Left ventricle myocardium inferior (tissue), 1 donor: ENCODE data around the gene PATZ1. TPM values are rescaled to one million over a fixed set of nuclear protein-coding genes. Genes with fewer than 3 reads are reported as not detected.

Experiments
- DNase-seq: peaks from one replicate; pipeline ENCODE4 v3.0.0-alpha.2; 2020
- H3K27ac ChIP-seq: fragments of 200-600 bp; replicated peaks from 2 replicates; pipeline ENCODE4 v1.8.0; 2021
- H3K27me3 ChIP-seq: fragments of 200-600 bp; 2 replicates; pipeline ENCODE4 v1.8.0; 2021; ENCODE audit warnings: low read depth
- H3K36me3 ChIP-seq: fragments of 200-600 bp; 2 replicates; pipeline ENCODE4 v1.8.0; 2021
- H3K4me1 ChIP-seq: fragments of 200-600 bp; 2 replicates; pipeline ENCODE4 v1.8.0; 2021
- H3K4me3 ChIP-seq: fragments of 200-600 bp; 2 replicates; pipeline ENCODE4 v1.8.0; 2021; ENCODE audit warnings: mild to moderate bottlenecking, moderate library complexity
- H3K9me3 ChIP-seq: fragments of 200-600 bp; replicated peaks from 2 replicates; pipeline ENCODE4 v1.8.0; 2021
- CTCF ChIP-seq: fragments of 200-600 bp; IDR thresholded peaks from 2 replicates; pipeline ENCODE4 v1.8.0; 2021; ENCODE audit warnings: antibody characterized with exemption, mild to moderate bottlenecking, borderline replicate concordance
- intact Hi-C: fragments of 100-400 bp; cut with micrococcal nuclease; formaldehyde crosslinking; loops from one replicate; pipeline ENCODE4 v1.11.0; 2022
- total RNA-seq: library from RNA; stranded (reverse); fragmentation: NEBNext Ultra II Directional; extraction: Animal tissue kit (Norgen Biotek cat#: 25700); gene quantifications from one replicate; pipeline ENCODE4 v1.2.1, GENCODE V29; 2021
- donor health status: DM: no; HTN: yes; CAD: no; lungs with severe emphysema.

Gene PATZ1
- total RNA-seq, 1 donor from 2014 or later, result 13.2 TPM

GRCh38 chr22:31288496-31289240 is 57.5 kb downstream of the PATZ1 start:
- intact Hi-C loops, result no loop called here
- no peaks in the 10 kb centered on the region for H3K9me3 ChIP-seq
- no peak for TF ChIP-seq CTCF
- peaks cover 57% of the 10 kb centered on the region for H3K36me3 ChIP-seq
- H3K4me3 ChIP-seq, result peak overlapping the region; percentile 85
- no peaks in the 10 kb centered on the region for H3K27me3 ChIP-seq
- peak overlapping the region; percentile 98 for H3K27ac ChIP-seq
- peaks cover 90% of the 10 kb centered on the region for H3K4me1 ChIP-seq
- DNase-seq, result no peak

GRCh38 chr22:31287818-31288495 is 58.2 kb downstream of the PATZ1 start:
- peaks cover 83% of the 10 kb centered on the region for H3K4me1 ChIP-seq
- no peak for DNase-seq
- H3K9me3 ChIP-seq, result no peaks in the 10 kb centered on the region
- intact Hi-C loops, result no loop called here
- TF ChIP-seq CTCF, result no peak
- H3K27me3 ChIP-seq, result no peaks in the 10 kb centered on the region
- peak overlapping the region; percentile 85 for H3K4me3 ChIP-seq
- peaks cover 64% of the 10 kb centered on the region for H3K36me3 ChIP-seq
- H3K27ac ChIP-seq, result peak overlapping the region; percentile 98

- intact Hi-C loops, result no loop called here
Observed at GRCh38 chr22:31286360-31287255, 59.5 kb downstream of the PATZ1 start.

GRCh38 chr22:31284281-31285155 is 61.6 kb downstream of the PATZ1 start:
- H3K27me3 ChIP-seq, result no peaks in the 10 kb centered on the region
- peak overlapping the region; percentile 98 for H3K27ac ChIP-seq
- peaks cover 58% of the 10 kb centered on the region for H3K4me1 ChIP-seq
- no peaks in the 10 kb centered on the region for H3K9me3 ChIP-seq
- H3K4me3 ChIP-seq, result no peak overlapping the region
- no peak for DNase-seq
- intact Hi-C loops, result no loop called here
- TF ChIP-seq CTCF, result no peak
- H3K36me3 ChIP-seq, result peaks cover 95% of the 10 kb centered on the region

More at GRCh38 chr22:31286360-31287255, 59.5 kb downstream of the PATZ1 start:
- Histone ChIP-seq H3K27ac (peak overlapping the region; percentile 98), H3K4me1 (peaks cover 76% of the 10 kb centered on the region), H3K9me3 (no peaks in the 10 kb centered on the region), H3K4me3 (no peak overlapping the region), H3K36me3 (peaks cover 77% of the 10 kb centered on the region), H3K27me3 (no peaks in the 10 kb centered on the region)
- no peak for TF ChIP-seq CTCF
- DNase-seq, result no peak
